Tibial nerve (tissue), 4 donors: ENCODE data around the gene GLT8D1.

Experiments
- CTCF ChIP-seq, 5 experiments: fragments of 200-600 bp in 3 of 5; fragments of 450-650 bp in 2 of 5; sonication (generic) in 3 of 5; IDR thresholded peaks; one replicate each; pipeline ENCODE4 v1.5.1; 2016 to 2019; ENCODE audit warnings: antibody characterized with exemption in 5 of 5, mild to moderate bottlenecking in 3 of 5, moderate library complexity in 2 of 5
- EP300 ChIP-seq, 2 donors: sonication (generic); formaldehyde crosslinking; IDR thresholded peaks; one replicate each; pipeline ENCODE4 v1.6.1; 2017; ENCODE audit warnings: antibody characterized with exemption in 2 of 2, mild to moderate bottlenecking in 1 of 2
- POLR2A ChIP-seq, 2 donors: fragments of 450-650 bp; IDR thresholded peaks; one replicate each; pipeline ENCODE4 v1.6.1; 2017; ENCODE audit warnings: antibody characterized with exemption in 2 of 2, mild to moderate bottlenecking in 2 of 2, moderate library complexity in 2 of 2

DNA sequence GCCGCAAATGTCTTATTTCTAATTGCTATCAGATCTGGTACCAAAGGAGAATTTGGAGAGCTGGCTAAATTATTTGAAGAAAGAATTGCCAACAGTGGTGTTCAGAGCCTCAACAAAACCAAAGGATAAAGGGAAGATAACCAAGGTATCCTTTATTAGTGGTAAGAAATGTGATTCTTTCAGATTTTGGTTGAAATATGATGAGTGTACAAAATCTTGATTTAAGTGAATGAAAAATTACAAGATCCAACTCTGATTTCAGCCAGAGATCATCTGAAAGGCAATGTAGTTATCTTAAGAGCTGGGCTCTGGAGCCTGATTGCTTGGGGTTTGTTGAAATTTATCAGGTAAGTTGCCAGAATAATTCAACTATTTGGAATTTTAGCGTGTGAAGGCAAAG is 15.0 kb downstream of the GLT8D1 start:
- TF ChIP-seq CTCF (IDR thresholded peaks at IDR 0.05), result no peak
- no peak for TF ChIP-seq EP300 (IDR thresholded peaks at IDR 0.05)
- no peak for TF ChIP-seq POLR2A (IDR thresholded peaks at IDR 0.05)
